SK-N-MC (cell line): ENCODE data around the gene HNF1A.

Experiments used
- EZH2 ChIP-seq: fragments of 200-600 bp; sonication (generic); IDR thresholded peaks from one replicate; pipeline ENCODE4 v1.6.1; 2017; ENCODE audit warnings: antibody characterized with exemption
- POLR2AphosphoS5 ChIP-seq: IDR thresholded peaks from 2 replicates; pipeline ENCODE4 v1.6.1; 2012; ENCODE audit warnings: mild to moderate bottlenecking, low read depth, low read length, borderline replicate concordance

DNA sequence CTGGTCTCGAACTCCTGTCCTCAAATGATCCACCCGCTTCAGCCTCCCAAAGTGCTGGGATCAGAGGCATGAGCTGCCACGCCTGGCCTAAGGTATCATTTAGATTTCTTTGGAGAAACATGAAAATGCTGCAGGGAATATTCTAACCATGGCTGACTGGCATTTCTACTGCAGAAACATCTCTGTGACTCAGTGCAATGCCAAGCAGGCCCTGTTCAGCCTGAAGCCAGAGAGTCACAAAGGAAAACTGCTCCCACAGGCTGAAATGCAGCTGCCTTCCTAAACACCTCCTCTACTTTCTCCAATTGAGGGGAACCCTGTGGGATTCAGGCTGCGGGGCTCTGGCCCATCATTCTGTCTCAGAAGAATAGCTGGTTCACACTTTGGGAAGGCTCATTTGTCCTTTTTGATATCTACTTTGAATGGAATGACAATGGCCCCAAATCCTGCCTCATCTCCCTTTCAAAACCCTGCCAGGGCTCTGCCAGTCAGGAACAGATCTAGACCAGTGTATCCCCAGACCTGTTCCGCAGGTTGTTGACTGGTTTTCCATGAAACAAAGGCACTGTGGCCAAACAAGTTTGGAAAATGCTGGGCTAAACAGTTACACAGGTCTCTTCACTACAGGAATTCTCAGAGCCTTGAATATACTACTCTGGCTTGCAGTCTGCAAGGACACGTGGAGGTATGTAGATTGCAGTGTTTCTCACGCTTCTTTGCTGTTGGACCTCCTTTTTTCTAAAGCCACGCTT is 30.2 kb downstream of the HNF1A start:
- no peak for TF ChIP-seq EZH2
- TF ChIP-seq POLR2AphosphoS5: no peak
